Measurements from ENCODE around the gene BSDC1.

The BSDC1 gene

DNA sequence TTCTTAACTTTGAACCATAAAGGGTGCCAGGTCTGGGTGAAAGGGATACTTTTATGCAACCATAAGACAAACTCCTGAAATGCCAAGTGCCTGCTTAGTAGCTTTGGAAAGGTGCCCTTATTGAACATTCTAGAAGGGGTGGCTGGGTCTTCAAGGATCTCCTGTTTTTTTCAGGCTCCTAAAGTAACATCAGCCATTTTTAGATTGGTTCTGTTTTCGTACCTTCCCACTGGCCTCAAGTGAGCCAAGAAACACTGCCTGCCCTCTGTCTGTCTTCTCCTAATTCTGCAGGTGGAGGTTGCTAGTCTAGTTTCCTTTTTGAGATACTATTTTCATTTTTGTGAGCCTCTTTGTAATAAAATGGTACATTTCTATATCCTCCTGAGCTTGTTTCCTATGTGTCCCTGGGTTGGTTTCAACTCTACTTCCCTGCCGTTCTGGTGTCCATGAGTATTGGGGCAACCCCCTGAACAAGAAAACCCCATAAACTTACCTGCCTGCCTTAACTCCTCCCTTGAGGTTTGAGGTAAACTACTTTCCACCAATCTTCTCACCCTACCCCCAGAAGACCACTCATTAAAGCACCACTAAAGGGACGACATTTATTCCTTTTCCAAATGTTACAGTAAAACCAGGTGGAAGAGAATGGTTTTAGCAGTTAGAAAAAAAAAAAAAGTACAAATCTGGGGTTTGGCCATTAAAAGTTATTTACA, 60.8 kb downstream of the BSDC1 start:
- no peak overlapping the region for H2AFZ ChIP-seq (ENCODE audit: low read length)
- H3K23ac ChIP-seq (ENCODE audit: low read depth, low read length, poor library complexity), result no peak overlapping the region
- peaks cover 2% of the 10 kb centered on the region for H3K79me1 ChIP-seq (ENCODE audit: low read depth, low read length)
- H4K91ac ChIP-seq (ENCODE audit: low read depth, low read length, poor library complexity), result no peak overlapping the region
- H2BK12ac ChIP-seq (ENCODE audit: low read length), result no peak overlapping the region
- no peak overlapping the region for H4K8ac ChIP-seq (ENCODE audit: low read depth, low read length)
- H3K27me3 ChIP-seq (ENCODE audit: control insufficient read depth in 3 of 3, insufficient read depth in 3 of 3, low read depth in 1 of 3, low read length in 3 of 3), result no peaks in the 10 kb centered on the region
- no peak overlapping the region for H3K14ac ChIP-seq (ENCODE audit: low read length)
- H2BK120ac ChIP-seq (ENCODE audit: low read depth, low read length), result no peak overlapping the region
- H3K36me3 ChIP-seq (replicated peaks in 1 of 2; ENCODE audit: control insufficient read depth in 2 of 2, insufficient read depth in 2 of 2, low read length in 2 of 2), result peaks cover 50 to 67% of the 10 kb centered on the region in 2 donors
- H3K4me1 ChIP-seq (ENCODE audit: control insufficient read depth in 2 of 2, insufficient read depth in 1 of 2, low read depth in 1 of 2, low read length in 2 of 2), result peaks cover 28 to 32% of the 10 kb centered on the region in 2 donors
- no peak for DNase-seq (ENCODE audit: low spot score)
- no peak overlapping the region for H3K9ac ChIP-seq (ENCODE audit: low read depth, low read length, poor library complexity)
- peak overlapping the region in 1 of 2 donors; percentile 82 for H3K4me3 ChIP-seq (ENCODE audit: low read length in 2 of 2)
- H3K4me2 ChIP-seq (ENCODE audit: insufficient read depth, low read length, poor library complexity, severe bottlenecking), result no peak overlapping the region
- no peak overlapping the region for H3K4ac ChIP-seq (ENCODE audit: low read length)
- H3K18ac ChIP-seq (ENCODE audit: low read length), result no peak overlapping the region
- H2BK5ac ChIP-seq (ENCODE audit: low read length), result no peak overlapping the region
- H3K27ac ChIP-seq (replicated peaks; ENCODE audit: low read length), result no peak overlapping the region
- WGBS, 2 donors (ENCODE audit: extremely low coverage in 2 of 2, insufficient read length in 2 of 2, insufficient replicate concordance in 1 of 2), result no CpG with 5 or more reads among the region's 3 CpGs
- peaks cover 0 to 2% of the 10 kb centered on the region in 2 donors for H3K9me3 ChIP-seq (replicated peaks in 1 of 2; ENCODE audit: control insufficient read depth in 2 of 2, insufficient read depth in 1 of 2, low read depth in 1 of 2, low read length in 2 of 2)
- no peak overlapping the region for H2AK5ac ChIP-seq (ENCODE audit: low read depth, low read length)
- H2BK15ac ChIP-seq (ENCODE audit: low read length), result no peak overlapping the region

- Histone ChIP-seq H3K23ac (ENCODE audit: low read depth, low read length, poor library complexity) (peak overlapping the region; percentile 77), H3K36me3 (replicated peaks in 1 of 2; ENCODE audit: control insufficient read depth in 2 of 2, insufficient read depth in 2 of 2, low read length in 2 of 2) (peaks cover 53 to 76% of the 10 kb centered on the region in 2 donors), H2BK120ac (ENCODE audit: low read depth, low read length) (no peak overlapping the region), H3K14ac (ENCODE audit: low read length) (no peak overlapping the region), H3K4ac (ENCODE audit: low read length) (no peak overlapping the region), H3K4me3 (ENCODE audit: low read length in 2 of 2) (no peak overlapping the region), H3K27ac (replicated peaks; ENCODE audit: low read length) (peak overlapping the region; percentile 27), H3K4me1 (ENCODE audit: control insufficient read depth in 2 of 2, insufficient read depth in 1 of 2, low read depth in 1 of 2, low read length in 2 of 2) (peaks cover 19 to 22% of the 10 kb centered on the region in 2 donors), H2AFZ (ENCODE audit: low read length) (no peak overlapping the region), H2BK5ac (ENCODE audit: low read length) (no peak overlapping the region), H3K18ac (ENCODE audit: low read length) (no peak overlapping the region), H3K79me1 (ENCODE audit: low read depth, low read length) (peaks cover 2% of the 10 kb centered on the region), H3K9ac (ENCODE audit: low read depth, low read length, poor library complexity) (no peak overlapping the region), H3K9me3 (replicated peaks in 1 of 2; ENCODE audit: control insufficient read depth in 2 of 2, insufficient read depth in 1 of 2, low read depth in 1 of 2, low read length in 2 of 2) (peaks cover 0 to 2% of the 10 kb centered on the region in 2 donors), H3K27me3 (ENCODE audit: control insufficient read depth in 3 of 3, insufficient read depth in 3 of 3, low read depth in 1 of 3, low read length in 3 of 3) (no peaks in the 10 kb centered on the region), H2BK15ac (ENCODE audit: low read length) (no peak overlapping the region), H2AK5ac (ENCODE audit: low read depth, low read length) (no peak overlapping the region), H4K91ac (ENCODE audit: low read depth, low read length, poor library complexity) (no peak overlapping the region), H4K8ac (ENCODE audit: low read depth, low read length) (no peak overlapping the region), H2BK12ac (ENCODE audit: low read length) (no peak overlapping the region), H3K4me2 (ENCODE audit: insufficient read depth, low read length, poor library complexity, severe bottlenecking) (no peak overlapping the region)
- no peak for DNase-seq (ENCODE audit: low spot score)
- WGBS, 2 donors (ENCODE audit: extremely low coverage in 2 of 2, insufficient read length in 2 of 2, insufficient replicate concordance in 1 of 2), result no CpG with 5 or more reads among the region's 3 CpGs
Measured at GRCh38 chr1:32332290-32333079, 61.8 kb downstream of the BSDC1 start.

- Histone ChIP-seq H4K8ac (ENCODE audit: low read depth, low read length) (no peak overlapping the region), H2BK12ac (ENCODE audit: low read length) (no peak overlapping the region), H3K27me3 (ENCODE audit: control insufficient read depth in 3 of 3, insufficient read depth in 3 of 3, low read depth in 1 of 3, low read length in 3 of 3) (no peaks in the 10 kb centered on the region), H3K36me3 (replicated peaks in 1 of 2; ENCODE audit: control insufficient read depth in 2 of 2, insufficient read depth in 2 of 2, low read length in 2 of 2) (peaks cover 61 to 85% of the 10 kb centered on the region in 2 donors), H3K4me1 (ENCODE audit: control insufficient read depth in 2 of 2, insufficient read depth in 1 of 2, low read depth in 1 of 2, low read length in 2 of 2) (peaks cover 11 to 13% of the 10 kb centered on the region in 2 donors), H3K9ac (ENCODE audit: low read depth, low read length, poor library complexity) (no peak overlapping the region), H2AK5ac (ENCODE audit: low read depth, low read length) (no peak overlapping the region), H4K91ac (ENCODE audit: low read depth, low read length, poor library complexity) (no peak overlapping the region), H3K9me3 (replicated peaks in 1 of 2; ENCODE audit: control insufficient read depth in 2 of 2, insufficient read depth in 1 of 2, low read depth in 1 of 2, low read length in 2 of 2) (peaks cover 0 to 2% of the 10 kb centered on the region in 2 donors), H3K23ac (ENCODE audit: low read depth, low read length, poor library complexity) (peak overlapping the region; percentile 34), H3K14ac (ENCODE audit: low read length) (no peak overlapping the region), H3K18ac (ENCODE audit: low read length) (no peak overlapping the region), H3K4me3 (ENCODE audit: low read length in 2 of 2) (no peak overlapping the region), H3K4ac (ENCODE audit: low read length) (no peak overlapping the region), H2BK120ac (ENCODE audit: low read depth, low read length) (no peak overlapping the region), H3K27ac (replicated peaks; ENCODE audit: low read length) (peak overlapping the region; percentile 19), H3K79me1 (ENCODE audit: low read depth, low read length) (peaks cover 2% of the 10 kb centered on the region), H2BK5ac (ENCODE audit: low read length) (no peak overlapping the region), H2BK15ac (ENCODE audit: low read length) (no peak overlapping the region), H2AFZ (ENCODE audit: low read length) (no peak overlapping the region), H3K4me2 (ENCODE audit: insufficient read depth, low read length, poor library complexity, severe bottlenecking) (no peak overlapping the region)
- WGBS, 2 donors (ENCODE audit: extremely low coverage in 2 of 2, insufficient read length in 2 of 2, insufficient replicate concordance in 1 of 2), result no CpG with 5 or more reads among the region's 12 CpGs
- no peak for DNase-seq (ENCODE audit: low spot score)
Measured at GRCh38 chr1:32331549-32331948, 62.7 kb downstream of the BSDC1 start.

DNA sequence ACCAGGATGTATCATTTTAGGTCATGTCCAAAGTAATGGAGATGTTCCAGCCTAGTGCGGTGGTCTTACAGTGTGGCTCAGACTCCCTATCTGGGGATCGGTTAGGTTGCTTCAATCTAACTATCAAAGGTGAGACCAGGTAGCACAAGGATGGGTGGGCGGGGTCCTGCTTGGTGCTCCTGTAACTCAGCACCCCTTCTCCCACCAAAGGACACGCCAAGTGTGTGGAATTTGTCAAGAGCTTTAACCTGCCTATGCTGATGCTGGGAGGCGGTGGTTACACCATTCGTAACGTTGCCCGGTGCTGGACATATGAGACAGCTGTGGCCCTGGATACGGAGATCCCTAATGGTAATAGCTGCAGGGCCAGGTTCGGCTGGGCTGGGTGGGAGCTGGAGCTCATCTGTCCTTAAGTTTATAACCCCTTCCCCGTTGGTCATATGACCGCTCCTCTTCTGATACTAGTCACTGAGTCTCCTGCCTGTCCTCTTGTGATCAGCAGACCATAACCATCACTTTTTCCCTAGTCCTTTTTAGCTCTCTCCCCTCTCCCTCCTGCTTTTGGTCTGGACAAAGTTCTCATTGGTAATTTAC, 63.6 kb downstream of the BSDC1 start:
- peaks cover 61 to 90% of the 10 kb centered on the region in 2 donors for H3K36me3 ChIP-seq (replicated peaks in 1 of 2; ENCODE audit: control insufficient read depth in 2 of 2, insufficient read depth in 2 of 2, low read length in 2 of 2)
- H3K18ac ChIP-seq (ENCODE audit: low read length), result no peak overlapping the region
- H2BK120ac ChIP-seq (ENCODE audit: low read depth, low read length), result no peak overlapping the region
- H3K4me2 ChIP-seq (ENCODE audit: insufficient read depth, low read length, poor library complexity, severe bottlenecking), result no peak overlapping the region
- H3K79me1 ChIP-seq (ENCODE audit: low read depth, low read length), result peaks cover 2% of the 10 kb centered on the region
- no peak overlapping the region for H3K4ac ChIP-seq (ENCODE audit: low read length)
- H3K14ac ChIP-seq (ENCODE audit: low read length), result no peak overlapping the region
- H2AFZ ChIP-seq (ENCODE audit: low read length), result no peak overlapping the region
- no peak overlapping the region for H3K4me3 ChIP-seq (ENCODE audit: low read length in 2 of 2)
- H3K9ac ChIP-seq (ENCODE audit: low read depth, low read length, poor library complexity), result no peak overlapping the region
- no peak overlapping the region for H4K8ac ChIP-seq (ENCODE audit: low read depth, low read length)
- no peak overlapping the region for H3K27ac ChIP-seq (replicated peaks; ENCODE audit: low read length)
- no peak overlapping the region for H2BK15ac ChIP-seq (ENCODE audit: low read length)
- H2BK12ac ChIP-seq (ENCODE audit: low read length), result no peak overlapping the region
- no peak for DNase-seq (ENCODE audit: low spot score)
- H3K27me3 ChIP-seq (ENCODE audit: control insufficient read depth in 3 of 3, insufficient read depth in 3 of 3, low read depth in 1 of 3, low read length in 3 of 3), result no peaks in the 10 kb centered on the region
- H2BK5ac ChIP-seq (ENCODE audit: low read length), result no peak overlapping the region
- H3K9me3 ChIP-seq (replicated peaks in 1 of 2; ENCODE audit: control insufficient read depth in 2 of 2, insufficient read depth in 1 of 2, low read depth in 1 of 2, low read length in 2 of 2), result peaks cover 0 to 2% of the 10 kb centered on the region in 2 donors
- H3K23ac ChIP-seq (ENCODE audit: low read depth, low read length, poor library complexity), result no peak overlapping the region
- no peak overlapping the region for H4K91ac ChIP-seq (ENCODE audit: low read depth, low read length, poor library complexity)
- peaks cover 10 to 11% of the 10 kb centered on the region in 2 donors for H3K4me1 ChIP-seq (ENCODE audit: control insufficient read depth in 2 of 2, insufficient read depth in 1 of 2, low read depth in 1 of 2, low read length in 2 of 2)
- WGBS, 2 donors (ENCODE audit: extremely low coverage in 2 of 2, insufficient read length in 2 of 2, insufficient replicate concordance in 1 of 2), result no CpG with 5 or more reads among the region's 12 CpGs
- no peak overlapping the region for H2AK5ac ChIP-seq (ENCODE audit: low read depth, low read length)
